ENCODE results near the gene STAG3.

GRCh38 chr7:100163871-100164270 lies 13.8 kb upstream of the STAG3 start:
- TF ChIP-seq CTCF (IDR thresholded peaks at IDR 0.05): no peak
- no peak for TF ChIP-seq REST (IDR thresholded peaks at IDR 0.05; ENCODE audit: insufficient read depth in 1 of 2, low read depth in 2 of 2, low read length in 1 of 2)
- no peak for TF ChIP-seq SIN3A (IDR thresholded peaks at IDR 0.05; ENCODE audit: borderline replicate concordance, insufficient read depth, low read depth, low read length)
- TF ChIP-seq TCF7L2 (IDR thresholded peaks at IDR 0.05; ENCODE audit: low read depth, low read length): no peak

All from Panc1 (cell line).